Thymus (tissue), 14 donors: ENCODE data around the gene ALLC. TPM values are rescaled to one million over a fixed set of nuclear protein-coding genes. Genes with fewer than 3 reads are reported as not detected.
"Not testable (repeated sequence)": the region's sequence is repeated elsewhere in the genome, so short reads cannot be mapped to it uniquely, and the experiment has no call there.

Experiments used
- DNase-seq, 9 donors: peaks; one replicate each; pipeline ENCODE4 v3.0.0-alpha.2; 2013; ENCODE audit warnings: low spot score in 9 of 9, low read depth in 6 of 9, missing footprints in 1 of 9
- H3K27ac ChIP-seq, 2 donors: one replicate each; pipeline ENCODE4 v1.5.1; 2013; ENCODE audit warnings: control low read depth in 1 of 2, low read depth in 1 of 2, low read length in 1 of 2, mild to moderate bottlenecking in 1 of 2, moderate library complexity in 1 of 2
- H3K27me3 ChIP-seq, 2 donors: one replicate each; pipeline ENCODE4 v1.5.1; 2013; ENCODE audit warnings: low read length in 1 of 2; ENCODE audit not compliant: control insufficient read depth in 2 of 2, insufficient read depth in 1 of 2
- H3K36me3 ChIP-seq, 2 donors: one replicate each; pipeline ENCODE4 v1.5.1; 2013; ENCODE audit warnings: low read length in 1 of 2, mild to moderate bottlenecking in 1 of 2, moderate library complexity in 1 of 2; ENCODE audit not compliant: control insufficient read depth in 2 of 2, insufficient read depth in 2 of 2
- H3K4me1 ChIP-seq, 2 donors: one replicate each; pipeline ENCODE4 v1.5.1; 2013; ENCODE audit warnings: low read length in 2 of 2; ENCODE audit not compliant: control insufficient read depth in 2 of 2, insufficient read depth in 2 of 2
- H3K4me3 ChIP-seq, 2 donors: one replicate each; pipeline ENCODE4 v1.5.1; 2013; ENCODE audit warnings: low read length in 2 of 2, control low read depth in 1 of 2, mild to moderate bottlenecking in 1 of 2
- H3K9me3 ChIP-seq, 2 donors: one replicate each; pipeline ENCODE4 v1.5.1; 2013; ENCODE audit warnings: low read length in 1 of 2, mild to moderate bottlenecking in 1 of 2; ENCODE audit not compliant: control insufficient read depth in 2 of 2, insufficient read depth in 1 of 2
- WGBS: extraction: QIAGEN DNeasy Blood & Tissue Kit; methylation state at CpG from one replicate; pipeline ENCODE4 v1.1.7; 2013; 5-methylcytosine and 5-hydroxymethylcytosine counted together
- long read RNA-seq, 10 donors: transcript quantifications; one replicate each; lab custom pipeline, GENCODE V29; 2026
- polyA plus RNA-seq: library from polyadenylated mRNA; stranded (reverse); fragments of 200-250 nt; gene quantifications from one replicate; pipeline ENCODE4 v1.2.3, GENCODE V29; 2013
- total RNA-seq: library from RNA; stranded (reverse); fragments of 120-200 nt; gene quantifications from one replicate; pipeline ENCODE4 v1.2.4, GENCODE V29; 2013
- donor health status: healthy.

Gene ALLC
- total RNA-seq, result 0.05 TPM
- 0.87 TPM for polyA plus RNA-seq
- long read RNA-seq, donor 1, result 0 reads
- long read RNA-seq, donor 2, result 0 reads
- long read RNA-seq, donor 3, result 0 reads
- long read RNA-seq, donor 4, result 0 reads
- long read RNA-seq, donor 5, result 0 reads
- long read RNA-seq, donor 6, result 0 reads
- long read RNA-seq, donor 7, result 0 reads
- long read RNA-seq, donor 8, result 0 reads
- long read RNA-seq, donor 9, result 0 reads
- long read RNA-seq, donor 10, result 0 reads

- no peak within 1 kb of the TSS for H3K4me3 ChIP-seq
- peaks cover 2 to 12% of the 10 kb centered on the region in 2 donors for H3K9me3 ChIP-seq
- H3K36me3 ChIP-seq, result no peaks in the 10 kb centered on the region
- peak within 1 kb of the TSS in 1 of 2 donors; percentile 6 for H3K27ac ChIP-seq
- no peaks in the 10 kb centered on the region for H3K27me3 ChIP-seq
- WGBS, result 91% methylated on average over 7 of the region's 7 CpGs
- H3K4me1 ChIP-seq, result peaks cover 0 to 49% of the 10 kb centered on the region in 2 donors
- DNase-seq, result no peak
Observed at GRCh38 chr2:3657881-3658280, at the start of gene ALLC. Gene ALLC (plus strand): TSS chr2:3658200. CDS start chr2:3671158, 12,958 bp downstream.

GRCh38 chr2:3608373-3609278, 49.4 kb upstream of the ALLC start:
- peaks cover 0 to 5% of the 10 kb centered on the region in 2 donors for H3K9me3 ChIP-seq
- DNase-seq, result no peak
- no peaks in the 10 kb centered on the region for H3K27me3 ChIP-seq
- no peak overlapping the region for H3K4me3 ChIP-seq
- H3K4me1 ChIP-seq, result peaks cover 0 to 27% of the 10 kb centered on the region in 2 donors
- peak overlapping the region in 1 of 2 donors; percentile 58 for H3K27ac ChIP-seq
- 82% methylated on average over 19 of the region's 19 CpGs for WGBS
- no peaks in the 10 kb centered on the region for H3K36me3 ChIP-seq

- not testable (repeated sequence) for H3K27me3 ChIP-seq, H3K9me3 ChIP-seq, H3K4me3 ChIP-seq, H3K36me3 ChIP-seq
- peaks cover 0 to 27% of the 10 kb centered on the region in 2 donors for H3K4me1 ChIP-seq
- DNase-seq, result peak in 7 of 9 donors; percentile 22 to 66 (median 32)
- WGBS, result 32% methylated on average over 4 of the region's 4 CpGs
- H3K27ac ChIP-seq, result peak overlapping the region in 1 of 2 donors; percentile 58
Observed at GRCh38 chr2:3609279-3609673, 48.7 kb upstream of the ALLC start.

DNA sequence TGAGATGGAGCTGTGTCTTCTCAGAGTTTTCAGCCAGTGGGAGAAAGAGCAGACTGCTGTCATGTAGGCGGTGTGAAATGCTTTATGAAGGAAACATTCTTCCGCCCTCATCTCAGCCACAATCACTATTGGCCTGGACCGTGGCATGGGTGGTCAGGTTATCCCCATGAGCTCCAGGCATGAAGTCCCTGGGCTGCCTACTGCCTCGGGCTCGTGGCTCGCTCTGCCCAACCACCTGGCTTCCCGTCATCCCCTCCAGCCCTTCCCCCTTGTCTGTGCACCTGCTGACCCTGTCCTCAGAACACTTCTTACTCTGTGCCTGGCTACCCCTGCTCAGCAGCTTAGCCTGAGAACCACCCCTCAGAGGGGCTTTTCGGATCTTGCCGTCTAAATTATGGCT, 47.6 kb upstream of the ALLC start:
- no peak overlapping the region for H3K27ac ChIP-seq
- WGBS, result 94% methylated on average over 9 of the region's 9 CpGs
- no peak overlapping the region for H3K4me3 ChIP-seq
- H3K36me3 ChIP-seq, result no peaks in the 10 kb centered on the region
- peaks cover 0 to 6% of the 10 kb centered on the region in 2 donors for H3K9me3 ChIP-seq
- H3K27me3 ChIP-seq, result no peaks in the 10 kb centered on the region
- H3K4me1 ChIP-seq, result peaks cover 0 to 25% of the 10 kb centered on the region in 2 donors
- DNase-seq, result no peak

DNA sequence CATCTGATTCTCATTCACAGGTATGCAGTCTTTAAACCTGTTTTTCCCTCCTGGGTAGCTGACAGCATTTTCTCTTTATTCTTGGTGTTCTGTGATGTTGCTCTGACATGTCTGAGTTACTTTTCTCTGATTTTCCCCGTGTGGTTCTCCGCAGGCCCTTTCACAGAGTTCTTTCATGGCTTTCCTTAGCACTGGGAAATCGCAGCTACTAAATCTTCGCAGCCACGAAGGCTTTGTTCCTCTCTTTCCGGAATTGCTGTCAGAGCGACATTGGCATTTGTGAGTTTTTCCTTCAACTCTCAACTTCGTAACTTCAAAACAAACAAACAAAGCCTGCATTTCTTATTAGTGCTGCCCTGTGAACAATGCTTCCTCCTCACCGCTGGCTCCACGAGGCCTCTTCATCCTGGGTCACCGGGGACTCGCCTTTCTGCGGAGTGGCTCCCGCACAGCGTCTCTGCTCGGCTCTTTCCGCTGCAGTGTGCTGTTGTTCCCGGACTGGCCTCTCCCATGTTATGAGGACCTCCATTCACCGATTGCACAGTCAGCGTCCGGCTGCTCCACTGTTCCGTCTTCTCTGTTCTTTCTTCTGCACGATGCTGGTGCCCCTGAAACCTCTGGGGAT, 47.0 kb upstream of the ALLC start:
- Histone ChIP-seq H3K27me3 (no peaks in the 10 kb centered on the region), H3K4me3 (no peak overlapping the region), H3K4me1 (peaks cover 0 to 20% of the 10 kb centered on the region in 2 donors), H3K36me3 (no peaks in the 10 kb centered on the region), H3K9me3 (peaks cover 0 to 6% of the 10 kb centered on the region in 2 donors), H3K27ac (no peak overlapping the region)
- 88% methylated on average over 23 of the region's 23 CpGs for WGBS
- DNase-seq, result no peak

DNA sequence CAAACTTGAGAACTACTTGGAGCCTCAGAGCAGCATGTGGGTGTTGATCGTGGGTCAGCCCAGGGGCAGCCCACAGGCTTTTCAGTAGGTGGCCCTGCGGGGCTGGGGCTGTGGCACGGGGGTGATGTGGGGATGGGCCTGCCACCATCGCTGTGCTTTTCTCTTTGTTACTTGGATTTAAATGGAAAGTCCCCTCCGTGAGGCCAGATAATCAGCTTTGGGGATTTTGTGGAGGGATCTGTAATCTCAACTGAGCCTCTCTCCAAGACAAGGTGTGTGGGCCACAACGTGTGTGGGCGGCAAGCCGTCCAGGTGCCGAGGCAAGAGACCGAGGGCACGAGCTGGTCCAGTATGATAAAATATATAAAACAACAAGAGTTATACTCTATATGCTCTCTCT, 46.4 kb upstream of the ALLC start:
- WGBS, result 95% methylated on average over 11 of the region's 11 CpGs
- no peak for DNase-seq

GRCh38 chr2:3612639-3613523, 45.1 kb upstream of the ALLC start:
- WGBS, result 95% methylated on average over 29 of the region's 29 CpGs
- no peaks in the 10 kb centered on the region for H3K27me3 ChIP-seq
- H3K4me3 ChIP-seq, result no peak overlapping the region
- H3K27ac ChIP-seq, result no peak overlapping the region
- peaks cover 0 to 16% of the 10 kb centered on the region in 2 donors for H3K4me1 ChIP-seq
- H3K9me3 ChIP-seq, result peaks cover 0 to 6% of the 10 kb centered on the region in 2 donors
- no peak for DNase-seq
- no peaks in the 10 kb centered on the region for H3K36me3 ChIP-seq

More for the DNA sequence above, 46.4 kb upstream of the ALLC start:
- Histone ChIP-seq H3K27me3 (no peaks in the 10 kb centered on the region), H3K4me3 (no peak overlapping the region), H3K27ac (no peak overlapping the region), H3K9me3 (peaks cover 0 to 6% of the 10 kb centered on the region in 2 donors), H3K4me1 (peaks cover 0 to 16% of the 10 kb centered on the region in 2 donors), H3K36me3 (no peaks in the 10 kb centered on the region)

- H3K27me3 ChIP-seq, result no peaks in the 10 kb centered on the region
- H3K4me1 ChIP-seq, result peaks cover 0 to 14% of the 10 kb centered on the region in 2 donors
- H3K9me3 ChIP-seq, result peaks cover 0 to 6% of the 10 kb centered on the region in 2 donors
- DNase-seq, result no peak
- no peaks in the 10 kb centered on the region for H3K36me3 ChIP-seq
- H3K4me3 ChIP-seq, result no peak overlapping the region
- WGBS, result 96% methylated on average over 12 of the region's 12 CpGs
- no peak overlapping the region for H3K27ac ChIP-seq
Observed at GRCh38 chr2:3613524-3613905, 44.5 kb upstream of the ALLC start.
